Hair follicular keratinocyte (primary cell): Measurements from ENCODE around the gene BRCA2. TPM values are rescaled to one million over a fixed set of nuclear protein-coding genes. Genes with fewer than 3 reads are reported as not detected.

ENCODE experiments used
- total RNA-seq: library from RNA; depleted of rRNA; stranded (reverse); fragments of >200 nt; gene quantifications from 2 replicates; pipeline ENCODE4 v1.2.3, GENCODE V29; 2015

The BRCA2 gene, protein sequence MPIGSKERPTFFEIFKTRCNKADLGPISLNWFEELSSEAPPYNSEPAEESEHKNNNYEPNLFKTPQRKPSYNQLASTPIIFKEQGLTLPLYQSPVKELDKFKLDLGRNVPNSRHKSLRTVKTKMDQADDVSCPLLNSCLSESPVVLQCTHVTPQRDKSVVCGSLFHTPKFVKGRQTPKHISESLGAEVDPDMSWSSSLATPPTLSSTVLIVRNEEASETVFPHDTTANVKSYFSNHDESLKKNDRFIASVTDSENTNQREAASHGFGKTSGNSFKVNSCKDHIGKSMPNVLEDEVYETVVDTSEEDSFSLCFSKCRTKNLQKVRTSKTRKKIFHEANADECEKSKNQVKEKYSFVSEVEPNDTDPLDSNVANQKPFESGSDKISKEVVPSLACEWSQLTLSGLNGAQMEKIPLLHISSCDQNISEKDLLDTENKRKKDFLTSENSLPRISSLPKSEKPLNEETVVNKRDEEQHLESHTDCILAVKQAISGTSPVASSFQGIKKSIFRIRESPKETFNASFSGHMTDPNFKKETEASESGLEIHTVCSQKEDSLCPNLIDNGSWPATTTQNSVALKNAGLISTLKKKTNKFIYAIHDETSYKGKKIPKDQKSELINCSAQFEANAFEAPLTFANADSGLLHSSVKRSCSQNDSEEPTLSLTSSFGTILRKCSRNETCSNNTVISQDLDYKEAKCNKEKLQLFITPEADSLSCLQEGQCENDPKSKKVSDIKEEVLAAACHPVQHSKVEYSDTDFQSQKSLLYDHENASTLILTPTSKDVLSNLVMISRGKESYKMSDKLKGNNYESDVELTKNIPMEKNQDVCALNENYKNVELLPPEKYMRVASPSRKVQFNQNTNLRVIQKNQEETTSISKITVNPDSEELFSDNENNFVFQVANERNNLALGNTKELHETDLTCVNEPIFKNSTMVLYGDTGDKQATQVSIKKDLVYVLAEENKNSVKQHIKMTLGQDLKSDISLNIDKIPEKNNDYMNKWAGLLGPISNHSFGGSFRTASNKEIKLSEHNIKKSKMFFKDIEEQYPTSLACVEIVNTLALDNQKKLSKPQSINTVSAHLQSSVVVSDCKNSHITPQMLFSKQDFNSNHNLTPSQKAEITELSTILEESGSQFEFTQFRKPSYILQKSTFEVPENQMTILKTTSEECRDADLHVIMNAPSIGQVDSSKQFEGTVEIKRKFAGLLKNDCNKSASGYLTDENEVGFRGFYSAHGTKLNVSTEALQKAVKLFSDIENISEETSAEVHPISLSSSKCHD (N-terminal part only)
- 7.2 and 8.4 TPM in 2 replicates for total RNA-seq

GRCh38 chr13:32315238-32316027 lies at the start of gene BRCA2, which contains the start of gene ZAR1L:
BRCA2 (plus strand) TSS chr13:32315508; CDS start chr13:32316461, 953 bp downstream.
ZAR1L (minus strand) TSS chr13:32315363; CDS start chr13:32311925, 3,438 bp downstream.

DNA sequence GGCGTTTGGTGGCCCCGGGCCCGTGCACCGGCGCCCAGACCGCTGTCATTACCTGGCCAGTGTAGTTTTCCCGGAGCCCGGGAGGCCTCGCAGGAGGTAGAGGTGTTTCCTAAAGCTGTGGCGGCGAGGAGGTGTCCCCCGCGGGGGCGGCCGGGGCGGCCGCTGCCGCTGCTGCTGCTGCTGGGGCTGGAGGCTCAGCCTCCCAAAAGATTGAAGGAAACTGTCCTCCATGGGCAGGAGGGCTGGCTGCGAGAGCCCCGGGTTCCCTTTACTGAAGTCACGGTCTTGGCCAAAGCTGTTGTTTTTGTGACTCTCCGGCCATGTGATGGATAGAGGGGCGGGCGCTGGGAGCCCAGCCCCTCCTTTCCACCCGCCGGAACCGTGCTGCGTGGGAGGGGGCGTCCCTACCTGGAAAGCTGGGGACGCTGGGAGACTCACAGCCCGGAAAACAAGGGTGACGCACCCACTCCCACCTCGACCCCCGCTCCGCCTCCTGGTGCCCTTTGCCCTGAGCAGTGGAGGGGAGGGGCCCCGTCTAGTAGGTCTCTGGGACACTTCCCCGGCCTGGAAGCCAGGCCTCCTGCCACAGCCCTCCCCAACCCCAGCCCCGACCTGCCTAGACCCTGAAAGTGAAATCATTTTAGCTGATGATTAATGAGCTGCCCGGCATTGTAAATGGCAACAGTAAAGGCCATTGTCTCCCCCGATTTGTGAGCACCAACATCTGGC lies 112.7 kb downstream of the BRCA2 start, which contains the start of gene N4BP2L1:
Gene N4BP2L1 (minus strand): TSS at position 279 of the 729 bp plus-strand sequence. CDS start 48 bp downstream, at position 231.

Other genes with a start within 250 kb of the BRCA2 start
- not detected in 2 replicates for gene ZAR1L, start 145 bp upstream of the BRCA2 start, total RNA-seq
- 0.04 and 0.08 TPM in 2 replicates for gene N4BP2L1, start 112.6 kb downstream of the BRCA2 start, total RNA-seq
- 27.7 and 29.4 TPM in 2 replicates for gene N4BP2L2, start 223.3 kb downstream of the BRCA2 start, total RNA-seq